Choroid plexus epithelial cell (primary cell): ENCODE measurements around the gene BICRA.
"Not testable (repeated sequence)": the region's sequence is repeated elsewhere in the genome, so short reads cannot be mapped to it uniquely, and the experiment has no call there.

Experiments used
- DNase-seq: peaks from one replicate; pipeline ENCODE4 v3.0.0-alpha.2; 2010; ENCODE audit warnings: low read depth
- H3K4me3 ChIP-seq: 2 replicates; pipeline ENCODE4 v1.5.1; 2011; ENCODE audit warnings: low read depth, mild to moderate bottlenecking, control low read depth, low read length, moderate library complexity
- TF ChIP-seq, protein P1 (sequence below): conservative IDR thresholded peaks from 2 replicates; pipeline ENCODE4 v1.5.1; 2011; ENCODE audit warnings: low read depth, mild to moderate bottlenecking, control low read depth, inconsistent platforms, low read length, moderate library complexity

The BICRA gene

DNA sequence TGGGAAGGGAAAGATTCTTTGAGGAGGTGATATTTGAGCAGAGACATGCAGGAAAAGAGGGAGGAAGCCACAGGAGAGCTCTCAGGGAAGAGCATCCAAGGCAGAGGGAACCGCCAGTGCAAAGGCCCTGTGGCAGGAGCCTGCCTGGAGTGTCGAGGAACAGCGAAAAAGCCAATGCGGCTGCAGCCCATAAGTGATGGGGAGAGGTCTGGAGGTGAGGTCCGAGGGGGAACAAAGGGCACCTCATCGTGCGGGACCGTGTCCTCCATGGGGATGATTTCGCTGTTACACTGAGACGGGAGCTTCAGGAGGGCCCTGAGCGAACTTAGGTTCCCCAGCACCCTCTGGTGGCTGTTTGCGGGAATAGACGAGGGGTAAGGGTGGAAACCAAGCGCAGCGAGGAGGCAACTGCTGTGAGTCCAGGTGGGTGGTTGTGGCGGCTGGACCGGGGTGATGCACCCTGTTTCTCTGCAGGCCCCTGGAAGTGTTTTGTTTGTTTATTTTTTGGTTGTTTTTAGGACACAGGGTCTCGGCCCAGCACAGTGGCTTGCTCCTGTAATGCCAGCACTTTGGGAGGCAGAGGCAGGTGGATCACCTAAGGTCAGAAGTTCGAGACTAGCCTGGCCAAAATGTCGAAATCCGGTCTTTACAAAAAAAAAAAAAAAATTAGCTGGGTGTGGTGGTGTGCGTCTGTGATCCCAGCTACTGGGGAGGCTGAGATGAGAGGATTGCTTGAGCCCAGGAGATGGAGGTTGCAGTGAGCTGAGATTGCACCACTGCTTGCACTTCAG is 98.4 kb downstream of the BICRA start:
- TF ChIP-seq, protein P1, sequence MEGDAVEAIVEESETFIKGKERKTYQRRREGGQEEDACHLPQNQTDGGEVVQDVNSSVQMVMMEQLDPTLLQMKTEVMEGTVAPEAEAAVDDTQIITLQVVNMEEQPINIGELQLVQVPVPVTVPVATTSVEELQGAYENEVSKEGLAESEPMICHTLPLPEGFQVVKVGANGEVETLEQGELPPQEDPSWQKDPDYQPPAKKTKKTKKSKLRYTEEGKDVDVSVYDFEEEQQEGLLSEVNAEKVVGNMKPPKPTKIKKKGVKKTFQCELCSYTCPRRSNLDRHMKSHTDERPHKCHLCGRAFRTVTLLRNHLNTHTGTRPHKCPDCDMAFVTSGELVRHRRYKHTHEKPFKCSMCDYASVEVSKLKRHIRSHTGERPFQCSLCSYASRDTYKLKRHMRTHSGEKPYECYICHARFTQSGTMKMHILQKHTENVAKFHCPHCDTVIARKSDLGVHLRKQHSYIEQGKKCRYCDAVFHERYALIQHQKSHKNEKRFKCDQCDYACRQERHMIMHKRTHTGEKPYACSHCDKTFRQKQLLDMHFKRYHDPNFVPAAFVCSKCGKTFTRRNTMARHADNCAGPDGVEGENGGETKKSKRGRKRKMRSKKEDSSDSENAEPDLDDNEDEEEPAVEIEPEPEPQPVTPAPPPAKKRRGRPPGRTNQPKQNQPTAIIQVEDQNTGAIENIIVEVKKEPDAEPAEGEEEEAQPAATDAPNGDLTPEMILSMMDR: peak; percentile 96
- H3K4me3 ChIP-seq: no peak overlapping the region
- peak; percentile 87 for DNase-seq

DNA sequence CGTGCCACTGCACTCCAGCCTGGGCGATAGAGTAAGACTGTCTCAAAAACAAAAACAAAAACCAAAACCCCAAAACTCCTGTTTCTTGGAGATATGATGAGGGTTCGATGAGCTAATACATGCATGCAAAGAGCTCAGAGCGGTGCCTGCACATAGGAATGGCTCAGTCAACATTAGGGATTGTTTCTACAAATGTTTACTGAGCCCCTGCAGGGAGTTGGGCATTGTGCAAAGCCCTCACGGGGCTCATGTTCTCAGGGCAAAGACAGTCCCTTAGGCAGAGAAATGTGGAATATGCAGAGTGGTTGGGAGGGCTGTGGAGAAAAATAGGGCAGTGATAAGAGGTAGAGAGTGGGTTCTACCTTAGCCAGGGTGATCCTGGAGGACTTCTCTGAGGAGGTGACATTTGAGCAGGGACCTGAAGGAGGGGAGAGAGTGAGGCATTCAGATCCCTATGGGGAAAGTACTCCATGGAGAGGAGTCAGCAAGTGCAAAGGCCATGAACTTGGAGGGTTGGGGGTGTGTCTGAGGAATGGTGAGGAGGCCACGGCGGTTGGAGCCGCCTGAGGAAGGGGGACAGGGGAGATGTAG is 102.8 kb downstream of the BICRA start:
- TF ChIP-seq, protein P1: no peak
- DNase-seq: no peak

DNA sequence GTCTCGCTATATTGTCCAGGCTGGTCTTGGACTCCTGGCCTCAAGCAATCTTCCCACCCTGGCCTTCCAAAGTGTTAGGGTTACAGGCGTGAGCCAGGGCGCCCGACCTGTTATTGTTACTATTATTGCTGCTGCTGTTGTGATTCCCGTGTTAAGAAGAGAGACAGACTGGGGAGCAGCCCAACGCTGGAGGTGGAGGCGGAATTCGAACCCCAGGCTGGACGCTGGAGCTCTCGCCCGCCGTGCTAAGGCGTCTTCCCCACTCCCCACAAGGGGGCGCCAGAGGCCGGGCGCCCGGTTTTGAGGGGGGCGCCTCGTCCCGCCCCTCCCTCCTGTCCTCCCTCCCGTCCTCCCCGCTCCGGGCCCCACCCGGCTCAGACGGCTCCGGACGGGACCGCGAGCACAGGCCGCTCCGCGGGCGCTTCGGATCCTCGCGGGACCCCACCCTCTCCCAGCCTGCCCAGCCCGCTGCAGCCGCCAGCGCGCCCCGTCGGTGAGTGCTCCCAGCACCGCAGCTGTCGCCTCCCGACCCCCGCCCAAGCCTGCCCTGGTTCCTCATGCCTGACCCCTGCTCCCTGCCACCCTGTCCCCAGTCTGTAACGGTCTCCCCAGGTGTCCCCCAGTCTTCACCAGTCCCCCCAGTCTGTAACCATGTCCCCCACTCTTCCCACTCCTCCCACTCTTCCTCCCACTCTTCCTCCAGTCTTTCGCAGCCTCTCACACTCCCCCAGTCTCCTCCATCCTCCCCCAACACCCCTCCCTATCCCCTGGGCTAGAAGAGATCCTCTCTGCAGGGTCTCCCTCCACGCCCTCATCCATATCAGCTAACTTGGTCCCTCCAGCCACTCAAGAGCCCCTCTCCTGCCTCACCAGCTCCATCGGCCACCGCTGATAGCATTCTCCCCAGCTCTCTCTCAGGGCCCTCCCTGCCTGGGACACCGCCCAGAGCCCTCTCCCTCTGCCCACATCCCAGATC is 104.4 kb downstream of the BICRA start, which contains the start of gene EHD2:
TSS of gene EHD2 (plus strand) at position 377 of the 976 bp plus-strand sequence. CDS start 3,191 bp downstream, outside the sequence.
- peak; percentile 81 for DNase-seq
- TF ChIP-seq, protein P1: peak; percentile 85
- peak within 1 kb of the TSS; percentile 75 for H3K4me3 ChIP-seq

More for the DNA sequence above, 102.8 kb downstream of the BICRA start:
- H3K4me3 ChIP-seq: no peak overlapping the region

DNA sequence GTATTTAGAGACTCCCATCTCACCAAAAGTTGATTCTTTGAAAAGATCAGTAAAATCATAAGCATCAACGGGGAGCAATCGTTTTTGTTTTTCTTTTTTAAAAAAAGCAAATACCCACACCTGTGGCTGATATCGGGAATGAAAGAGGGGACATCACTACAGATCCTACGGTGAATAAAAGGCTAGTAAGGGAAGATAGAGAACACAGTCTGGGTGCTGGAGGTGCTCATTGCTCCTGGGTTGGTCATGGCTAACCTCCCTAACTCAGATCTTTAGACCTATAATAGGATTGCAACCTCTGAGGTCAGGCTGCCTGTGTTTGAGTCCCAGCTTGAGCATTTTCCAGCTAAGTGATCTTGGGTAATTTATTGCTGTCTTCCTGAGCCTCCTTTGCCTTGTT is 105.4 kb downstream of the BICRA start:
- peak overlapping the region; percentile 75 for H3K4me3 ChIP-seq
- TF ChIP-seq, protein P1: no peak
- DNase-seq: peak; percentile 44

DNA sequence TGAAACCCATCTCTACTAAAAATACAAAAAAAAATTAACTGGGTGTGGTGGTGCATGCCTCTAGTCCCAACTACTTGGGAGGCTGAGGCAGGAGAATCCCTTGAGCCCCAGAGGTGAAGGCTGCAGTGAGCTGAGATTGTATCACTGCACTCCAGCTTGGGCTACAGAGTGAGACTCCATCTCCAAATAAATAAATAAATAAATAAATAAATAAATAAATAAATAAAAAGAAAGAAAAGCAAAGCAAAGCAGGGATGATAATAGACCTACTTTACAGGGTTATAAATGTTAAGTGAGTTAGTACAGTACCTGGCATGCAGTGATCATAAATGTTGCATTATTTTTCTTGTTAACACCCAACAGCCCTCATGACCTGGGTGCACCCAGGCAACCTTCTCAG is 105.9 kb downstream of the BICRA start:
- H3K4me3 ChIP-seq: peak overlapping the region; percentile 75
- not testable (repeated sequence) for DNase-seq

DNA sequence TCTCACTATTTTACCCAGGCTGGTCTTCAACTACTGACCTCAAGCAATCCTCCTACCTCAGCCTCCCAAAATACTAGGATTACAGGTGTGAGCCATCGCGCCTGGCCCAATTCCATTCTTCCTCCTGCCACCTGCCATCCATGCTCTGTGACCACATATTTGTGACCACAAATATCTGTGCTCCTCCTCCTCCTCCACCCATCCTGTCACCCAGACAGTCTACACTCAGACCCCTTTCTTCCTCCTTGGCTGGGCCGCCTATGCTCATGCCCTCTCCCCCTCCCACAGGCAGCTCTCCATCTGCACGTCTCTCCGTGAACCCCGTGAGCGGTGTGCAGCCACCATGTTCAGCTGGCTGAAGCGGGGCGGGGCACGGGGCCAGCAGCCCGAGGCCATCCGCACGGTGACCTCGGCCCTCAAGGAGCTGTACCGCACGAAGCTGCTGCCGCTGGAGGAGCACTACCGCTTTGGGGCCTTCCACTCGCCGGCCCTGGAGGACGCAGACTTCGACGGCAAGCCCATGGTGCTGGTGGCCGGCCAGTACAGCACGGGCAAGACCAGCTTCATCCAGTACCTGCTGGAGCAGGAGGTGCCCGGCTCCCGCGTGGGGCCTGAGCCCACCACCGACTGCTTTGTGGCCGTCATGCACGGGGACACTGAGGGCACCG is 107.5 kb downstream of the BICRA start:
- H3K4me3 ChIP-seq: no peak overlapping the region
- no peak for DNase-seq
- TF ChIP-seq, protein P1: no peak

DNA sequence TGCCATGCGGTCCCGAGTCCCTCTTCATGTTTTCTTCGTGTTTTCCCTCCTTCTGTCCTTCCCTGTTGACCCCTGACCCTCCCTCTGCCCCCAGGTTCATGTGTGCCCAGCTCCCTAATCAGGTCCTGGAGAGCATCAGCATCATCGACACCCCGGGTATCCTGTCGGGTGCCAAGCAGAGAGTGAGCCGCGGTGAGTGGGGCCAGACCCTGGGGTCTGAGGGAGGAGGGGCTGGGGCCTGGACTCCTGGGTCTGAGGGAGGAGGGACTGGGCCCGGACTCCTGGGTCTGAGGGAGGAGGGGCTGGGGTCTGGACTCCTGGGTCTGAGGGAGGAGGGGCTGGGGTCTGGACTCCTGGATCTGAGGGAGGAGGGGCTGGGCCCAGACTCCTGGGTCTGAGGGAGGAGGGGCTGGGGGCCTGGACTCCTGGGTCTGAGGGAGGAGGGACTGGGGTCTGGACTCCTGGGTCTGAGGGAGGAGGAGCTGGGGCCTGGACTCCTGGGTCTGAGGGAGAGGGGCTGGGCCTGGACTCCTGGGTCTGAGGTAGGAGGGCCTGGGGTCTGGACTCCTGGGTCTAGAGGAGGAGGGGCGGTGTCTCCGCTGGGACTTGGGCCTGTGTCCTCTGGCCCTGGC is 109.6 kb downstream of the BICRA start:
- not testable (repeated sequence) for DNase-seq
- peak overlapping the region; percentile 33 for H3K4me3 ChIP-seq
